Left ventricle myocardium inferior (tissue), 1 donor: ENCODE measurements around the gene TMEM170B. TPM values are rescaled to one million over a fixed set of nuclear protein-coding genes. Genes with fewer than 3 reads are reported as not detected.

Experiments used
- DNase-seq: peaks from one replicate; pipeline ENCODE4 v3.0.0-alpha.2; 2020
- H3K27ac ChIP-seq: fragments of 200-600 bp; replicated peaks from 2 replicates; pipeline ENCODE4 v1.8.0; 2021
- H3K27me3 ChIP-seq: fragments of 200-600 bp; 2 replicates; pipeline ENCODE4 v1.8.0; 2021; ENCODE audit warnings: low read depth
- H3K36me3 ChIP-seq: fragments of 200-600 bp; 2 replicates; pipeline ENCODE4 v1.8.0; 2021
- H3K4me1 ChIP-seq: fragments of 200-600 bp; 2 replicates; pipeline ENCODE4 v1.8.0; 2021
- H3K4me3 ChIP-seq: fragments of 200-600 bp; 2 replicates; pipeline ENCODE4 v1.8.0; 2021; ENCODE audit warnings: mild to moderate bottlenecking, moderate library complexity
- H3K9me3 ChIP-seq: fragments of 200-600 bp; replicated peaks from 2 replicates; pipeline ENCODE4 v1.8.0; 2021
- intact Hi-C: fragments of 100-400 bp; cut with micrococcal nuclease; formaldehyde crosslinking; loops from one replicate; pipeline ENCODE4 v1.11.0; 2022
- total RNA-seq: library from RNA; stranded (reverse); fragmentation: NEBNext Ultra II Directional; extraction: Animal tissue kit (Norgen Biotek cat#: 25700); gene quantifications from one replicate; pipeline ENCODE4 v1.2.1, GENCODE V29; 2021
- TF ChIP-seq, protein P1 (sequence below): fragments of 200-600 bp; IDR thresholded peaks from 2 replicates; pipeline ENCODE4 v1.8.0; 2021; ENCODE audit warnings: antibody characterized with exemption, mild to moderate bottlenecking, borderline replicate concordance
- donor health status: DM: no; HTN: yes; CAD: no; lungs with severe emphysema.

TMEM170B gene
- total RNA-seq, 1 donor from 2014 or later = 4.4 TPM

GRCh38 chr6:11596640-11597237, 59.2 kb downstream of the TMEM170B start:
- no peak overlapping the region for H3K27ac ChIP-seq
- H3K27me3 ChIP-seq = no peaks in the 10 kb centered on the region
- intact Hi-C loops = no loop called here
- H3K4me3 ChIP-seq = no peak overlapping the region
- H3K4me1 ChIP-seq = peaks cover 6% of the 10 kb centered on the region
- DNase-seq = no peak
- H3K36me3 ChIP-seq = no peaks in the 10 kb centered on the region
- TF ChIP-seq, protein P1, sequence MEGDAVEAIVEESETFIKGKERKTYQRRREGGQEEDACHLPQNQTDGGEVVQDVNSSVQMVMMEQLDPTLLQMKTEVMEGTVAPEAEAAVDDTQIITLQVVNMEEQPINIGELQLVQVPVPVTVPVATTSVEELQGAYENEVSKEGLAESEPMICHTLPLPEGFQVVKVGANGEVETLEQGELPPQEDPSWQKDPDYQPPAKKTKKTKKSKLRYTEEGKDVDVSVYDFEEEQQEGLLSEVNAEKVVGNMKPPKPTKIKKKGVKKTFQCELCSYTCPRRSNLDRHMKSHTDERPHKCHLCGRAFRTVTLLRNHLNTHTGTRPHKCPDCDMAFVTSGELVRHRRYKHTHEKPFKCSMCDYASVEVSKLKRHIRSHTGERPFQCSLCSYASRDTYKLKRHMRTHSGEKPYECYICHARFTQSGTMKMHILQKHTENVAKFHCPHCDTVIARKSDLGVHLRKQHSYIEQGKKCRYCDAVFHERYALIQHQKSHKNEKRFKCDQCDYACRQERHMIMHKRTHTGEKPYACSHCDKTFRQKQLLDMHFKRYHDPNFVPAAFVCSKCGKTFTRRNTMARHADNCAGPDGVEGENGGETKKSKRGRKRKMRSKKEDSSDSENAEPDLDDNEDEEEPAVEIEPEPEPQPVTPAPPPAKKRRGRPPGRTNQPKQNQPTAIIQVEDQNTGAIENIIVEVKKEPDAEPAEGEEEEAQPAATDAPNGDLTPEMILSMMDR = no peak
- H3K9me3 ChIP-seq = no peaks in the 10 kb centered on the region

GRCh38 chr6:11598687-11599086, 61.1 kb downstream of the TMEM170B start:
- no peak for DNase-seq
- TF ChIP-seq, protein P1 = no peak
- Histone ChIP-seq H3K27me3 (no peaks in the 10 kb centered on the region), H3K27ac (no peak overlapping the region), H3K36me3 (no peaks in the 10 kb centered on the region), H3K4me3 (no peak overlapping the region), H3K9me3 (no peaks in the 10 kb centered on the region), H3K4me1 (no peaks in the 10 kb centered on the region)
- intact Hi-C loops = no loop called here

DNA sequence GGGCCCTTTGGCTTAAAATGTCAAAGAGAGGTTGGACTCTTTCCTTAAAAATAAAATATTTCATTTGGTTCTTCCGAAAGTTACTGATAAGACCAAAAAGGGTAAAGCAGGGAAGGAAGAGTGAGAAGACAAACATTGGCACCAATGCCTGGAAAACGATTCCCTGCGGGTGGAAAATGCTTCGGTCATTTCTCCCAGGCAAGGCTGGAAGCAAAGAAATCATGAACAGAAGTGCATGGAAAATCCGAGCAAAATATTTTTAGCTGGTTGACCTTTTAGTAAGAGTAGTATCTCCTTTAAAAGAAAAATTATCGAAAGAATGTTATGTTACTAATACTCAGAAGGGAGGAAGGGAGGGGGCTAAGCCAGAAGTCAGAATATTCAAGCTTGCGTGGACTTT, 62.7 kb downstream of the TMEM170B start:
- Histone ChIP-seq H3K27me3 (no peaks in the 10 kb centered on the region), H3K27ac (no peak overlapping the region), H3K9me3 (no peaks in the 10 kb centered on the region), H3K36me3 (no peaks in the 10 kb centered on the region), H3K4me3 (no peak overlapping the region), H3K4me1 (peaks cover 4% of the 10 kb centered on the region)
- DNase-seq = no peak
- intact Hi-C loops = no loop called here
- TF ChIP-seq, protein P1 = no peak

- intact Hi-C loops = no loop called here
- DNase-seq = no peak
- H3K4me3 ChIP-seq = no peak overlapping the region
- TF ChIP-seq, protein P1 = no peak
- H3K9me3 ChIP-seq = no peaks in the 10 kb centered on the region
- peaks cover 22% of the 10 kb centered on the region for H3K4me1 ChIP-seq
- no peak overlapping the region for H3K27ac ChIP-seq
- H3K27me3 ChIP-seq = no peaks in the 10 kb centered on the region
- no peaks in the 10 kb centered on the region for H3K36me3 ChIP-seq
Measured at GRCh38 chr6:11601776-11602605, 64.4 kb downstream of the TMEM170B start.

- Histone ChIP-seq H3K27ac (no peak overlapping the region), H3K9me3 (no peaks in the 10 kb centered on the region), H3K4me3 (no peak overlapping the region), H3K4me1 (peaks cover 42% of the 10 kb centered on the region), H3K36me3 (no peaks in the 10 kb centered on the region), H3K27me3 (no peaks in the 10 kb centered on the region)
- DNase-seq = no peak
- intact Hi-C loops = no loop called here
- TF ChIP-seq, protein P1 = no peak
Measured at GRCh38 chr6:11604215-11604614, 66.7 kb downstream of the TMEM170B start.
